Panc1 (cell line): Measurements from ENCODE around the gene FAM217B. TPM values are rescaled to one million over a fixed set of nuclear protein-coding genes. Genes with fewer than 3 reads are reported as not detected.
"Not testable (repeated sequence)": the region's sequence is repeated elsewhere in the genome, so short reads cannot be mapped to it uniquely, and the experiment has no call there.

Source experiments
- ATAC-seq: fragments of 200-7000 bp; cut with Tn5 transposase; 2 replicates; pipeline ENCODE4 v1.9.1; 2020; ENCODE audit warnings: mild to moderate bottlenecking, moderate library complexity
- BruUV-seq: library from RNA; stranded (reverse); fragments of 400-500 nt; replicated peaks from 2 replicates; lab custom pipeline; 2021; lab: Mats Ljungman, UMichigan
- CTCF ChIA-PET: fragments of 300-600 bp; sonication (Branson Sonifier 250); formaldehyde crosslinking; loops from one replicate; lab custom pipeline; 2022; ENCODE audit warnings: antibody characterized with exemption; lab: Charles Lee
- POLR2A ChIA-PET: fragments of 300-600 bp; sonication (Branson Sonifier 250); formaldehyde crosslinking; loops from one replicate; lab custom pipeline; 2022; ENCODE audit warnings: antibody characterized with exemption; lab: Charles Lee
- DNase-seq: peaks from one replicate; pipeline ENCODE4 v3.0.0-alpha.2; 2010; ENCODE audit warnings: low read depth, low spot score
- H3K27ac ChIP-seq: 2 replicates; pipeline ENCODE4 v1.5.1; 2011; ENCODE audit warnings: mild to moderate bottlenecking, low read length, inconsistent platforms
- H3K27me3 ChIP-seq: fragments of 200-500 bp; sonication (Bioruptor generic); 2 replicates; pipeline ENCODE4 v1.6.0; 2014; ENCODE audit warnings: low read length, inconsistent platforms; ENCODE audit not compliant: control insufficient read depth, insufficient read depth
- H3K36me3 ChIP-seq: fragments of 200-500 bp; sonication (Bioruptor generic); 2 replicates; pipeline ENCODE4 v1.5.1; 2014; ENCODE audit warnings: inconsistent platforms, mild to moderate bottlenecking, low read length, moderate library complexity; ENCODE audit not compliant: control insufficient read depth, insufficient read depth
- H3K4me1 ChIP-seq: 2 replicates; pipeline ENCODE4 v1.5.1; 2011; ENCODE audit warnings: inconsistent platforms, mild to moderate bottlenecking, low read length, moderate library complexity; ENCODE audit not compliant: control insufficient read depth, insufficient read depth
- H3K4me3 ChIP-seq, 2 experiments: 2 replicates each; pipeline ENCODE4 v1.5.1; 2011 to 2012; ENCODE audit warnings: low read depth in 2 of 2, low read length in 2 of 2, mild to moderate bottlenecking in 2 of 2, inconsistent platforms in 1 of 2, moderate library complexity in 1 of 2
- H3K9me3 ChIP-seq: fragments of 200-500 bp; sonication (Bioruptor generic); 2 replicates; pipeline ENCODE4 v1.5.1; 2014; ENCODE audit warnings: low read depth, mild to moderate bottlenecking, inconsistent platforms, low read length, moderate library complexity; ENCODE audit not compliant: control insufficient read depth, insufficient read depth
- POLR2AphosphoS5 ChIP-seq: IDR thresholded peaks from 2 replicates; pipeline ENCODE4 v1.6.1; 2012; ENCODE audit warnings: mild to moderate bottlenecking, low read depth, low read length, moderate library complexity
- SIN3A ChIP-seq: IDR thresholded peaks from 2 replicates; pipeline ENCODE4 v1.6.1; 2012; ENCODE audit warnings: low read depth, mild to moderate bottlenecking, low read length, moderate library complexity, borderline replicate concordance; ENCODE audit not compliant: insufficient read depth
- TCF7L2 ChIP-seq: IDR thresholded peaks from 2 replicates; pipeline ENCODE4 v1.6.1; 2011; ENCODE audit warnings: mild to moderate bottlenecking, low read depth, low read length, inconsistent platforms
- in situ Hi-C: cut with HindIII; loops from 2 replicates; pipeline ENCODE4 v1.10.0; 2016; ENCODE audit warnings: low sequenced_read_pairs, low pct_unique_long_range_greater_than_20kb
- intact Hi-C: fragments of 100-400 bp; cut with micrococcal nuclease; formaldehyde crosslinking; loops from one replicate; pipeline ENCODE4 v1.10.0; 2022; ENCODE audit not compliant: unreplicated experiment
- total RNA-seq: library from RNA; stranded (reverse); gene quantifications from one replicate; pipeline ENCODE4 v1.2.1, GENCODE V29; 2021; ENCODE audit not compliant: unreplicated experiment
- TF ChIP-seq, protein P1 (sequence below), 2 experiments: IDR thresholded peaks; 2 replicates each; pipeline ENCODE4 v1.6.1; 2011 to 2012; ENCODE audit warnings: low read depth in 2 of 2, control low read depth in 1 of 2, low read length in 1 of 2, mild to moderate bottlenecking in 1 of 2, moderate library complexity in 1 of 2; ENCODE audit not compliant: insufficient read depth in 1 of 2
- TF ChIP-seq, protein P2 (sequence below): fragments of 450-650 bp; IDR thresholded peaks from 2 replicates; pipeline ENCODE4 v1.5.1; 2017; ENCODE audit warnings: mild to moderate bottlenecking

Gene FAM217B
- total RNA-seq, 1 experiment from 2014 or later: 24.4 TPM

DNA sequence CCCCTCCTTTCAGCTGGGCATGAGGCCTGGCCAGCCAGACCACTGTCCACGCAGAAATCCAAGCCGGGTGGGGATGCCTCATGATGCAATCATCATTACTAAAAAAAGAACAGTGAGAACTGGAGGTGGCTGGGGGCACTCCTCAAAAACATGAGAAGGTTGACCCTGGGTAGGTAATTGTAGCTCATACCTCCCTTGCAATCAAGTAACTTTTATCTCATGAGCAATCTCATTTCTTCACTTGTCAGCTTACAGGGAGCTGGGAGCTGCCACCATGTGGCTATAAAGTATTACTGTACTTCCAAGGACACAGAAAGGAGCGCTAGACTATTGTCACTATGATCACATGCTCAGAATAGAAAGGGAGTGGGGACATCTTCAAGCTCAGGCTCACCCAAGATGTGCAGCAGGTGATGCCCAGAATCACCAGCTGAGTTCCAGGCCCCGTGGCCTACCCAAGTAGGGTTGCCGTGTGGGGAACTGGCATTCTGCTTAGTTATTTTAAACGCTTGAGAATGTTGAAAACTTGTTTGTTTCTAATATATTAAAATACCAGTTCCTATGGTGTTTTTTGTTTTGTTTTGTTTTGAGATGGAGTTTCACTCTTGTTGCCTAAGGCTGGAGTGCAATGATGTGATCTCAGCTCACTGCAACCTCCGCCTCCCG, 15.1 kb downstream of the FAM217B start:
- no peaks in the 10 kb centered on the region for H3K36me3 ChIP-seq
- ChIA-PET CTCF (interaction anchor here (1.1 kb wide), 1 partner anchor 218 kb away, joined by 3 read pairs; no protein-coding TSS in a partner anchor), POLR2A (no interaction called here)
- H3K9me3 ChIP-seq: no peaks in the 10 kb centered on the region
- intact Hi-C loops: no loop called here
- ATAC-seq (peak; percentile 94), DNase-seq (no peak)
- no peak overlapping the region for H3K4me3 ChIP-seq
- no peaks in the 10 kb centered on the region for H3K27me3 ChIP-seq
- H3K4me1 ChIP-seq: no peaks in the 10 kb centered on the region
- in situ Hi-C loops: no loop called here
- H3K27ac ChIP-seq: no peak overlapping the region
- BruUV-seq: no TSS peak
- no peak for TF ChIP-seq POLR2AphosphoS5
- TF ChIP-seq, protein P1, sequence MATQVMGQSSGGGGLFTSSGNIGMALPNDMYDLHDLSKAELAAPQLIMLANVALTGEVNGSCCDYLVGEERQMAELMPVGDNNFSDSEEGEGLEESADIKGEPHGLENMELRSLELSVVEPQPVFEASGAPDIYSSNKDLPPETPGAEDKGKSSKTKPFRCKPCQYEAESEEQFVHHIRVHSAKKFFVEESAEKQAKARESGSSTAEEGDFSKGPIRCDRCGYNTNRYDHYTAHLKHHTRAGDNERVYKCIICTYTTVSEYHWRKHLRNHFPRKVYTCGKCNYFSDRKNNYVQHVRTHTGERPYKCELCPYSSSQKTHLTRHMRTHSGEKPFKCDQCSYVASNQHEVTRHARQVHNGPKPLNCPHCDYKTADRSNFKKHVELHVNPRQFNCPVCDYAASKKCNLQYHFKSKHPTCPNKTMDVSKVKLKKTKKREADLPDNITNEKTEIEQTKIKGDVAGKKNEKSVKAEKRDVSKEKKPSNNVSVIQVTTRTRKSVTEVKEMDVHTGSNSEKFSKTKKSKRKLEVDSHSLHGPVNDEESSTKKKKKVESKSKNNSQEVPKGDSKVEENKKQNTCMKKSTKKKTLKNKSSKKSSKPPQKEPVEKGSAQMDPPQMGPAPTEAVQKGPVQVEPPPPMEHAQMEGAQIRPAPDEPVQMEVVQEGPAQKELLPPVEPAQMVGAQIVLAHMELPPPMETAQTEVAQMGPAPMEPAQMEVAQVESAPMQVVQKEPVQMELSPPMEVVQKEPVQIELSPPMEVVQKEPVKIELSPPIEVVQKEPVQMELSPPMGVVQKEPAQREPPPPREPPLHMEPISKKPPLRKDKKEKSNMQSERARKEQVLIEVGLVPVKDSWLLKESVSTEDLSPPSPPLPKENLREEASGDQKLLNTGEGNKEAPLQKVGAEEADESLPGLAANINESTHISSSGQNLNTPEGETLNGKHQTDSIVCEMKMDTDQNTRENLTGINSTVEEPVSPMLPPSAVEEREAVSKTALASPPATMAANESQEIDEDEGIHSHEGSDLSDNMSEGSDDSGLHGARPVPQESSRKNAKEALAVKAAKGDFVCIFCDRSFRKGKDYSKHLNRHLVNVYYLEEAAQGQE (IDR thresholded peaks at IDR 0.05; ENCODE audit: insufficient read depth in 1 of 2, low read depth in 2 of 2, low read length in 1 of 2): no peak
- TF ChIP-seq, protein P2, sequence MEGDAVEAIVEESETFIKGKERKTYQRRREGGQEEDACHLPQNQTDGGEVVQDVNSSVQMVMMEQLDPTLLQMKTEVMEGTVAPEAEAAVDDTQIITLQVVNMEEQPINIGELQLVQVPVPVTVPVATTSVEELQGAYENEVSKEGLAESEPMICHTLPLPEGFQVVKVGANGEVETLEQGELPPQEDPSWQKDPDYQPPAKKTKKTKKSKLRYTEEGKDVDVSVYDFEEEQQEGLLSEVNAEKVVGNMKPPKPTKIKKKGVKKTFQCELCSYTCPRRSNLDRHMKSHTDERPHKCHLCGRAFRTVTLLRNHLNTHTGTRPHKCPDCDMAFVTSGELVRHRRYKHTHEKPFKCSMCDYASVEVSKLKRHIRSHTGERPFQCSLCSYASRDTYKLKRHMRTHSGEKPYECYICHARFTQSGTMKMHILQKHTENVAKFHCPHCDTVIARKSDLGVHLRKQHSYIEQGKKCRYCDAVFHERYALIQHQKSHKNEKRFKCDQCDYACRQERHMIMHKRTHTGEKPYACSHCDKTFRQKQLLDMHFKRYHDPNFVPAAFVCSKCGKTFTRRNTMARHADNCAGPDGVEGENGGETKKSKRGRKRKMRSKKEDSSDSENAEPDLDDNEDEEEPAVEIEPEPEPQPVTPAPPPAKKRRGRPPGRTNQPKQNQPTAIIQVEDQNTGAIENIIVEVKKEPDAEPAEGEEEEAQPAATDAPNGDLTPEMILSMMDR: peak; percentile 72

DNA sequence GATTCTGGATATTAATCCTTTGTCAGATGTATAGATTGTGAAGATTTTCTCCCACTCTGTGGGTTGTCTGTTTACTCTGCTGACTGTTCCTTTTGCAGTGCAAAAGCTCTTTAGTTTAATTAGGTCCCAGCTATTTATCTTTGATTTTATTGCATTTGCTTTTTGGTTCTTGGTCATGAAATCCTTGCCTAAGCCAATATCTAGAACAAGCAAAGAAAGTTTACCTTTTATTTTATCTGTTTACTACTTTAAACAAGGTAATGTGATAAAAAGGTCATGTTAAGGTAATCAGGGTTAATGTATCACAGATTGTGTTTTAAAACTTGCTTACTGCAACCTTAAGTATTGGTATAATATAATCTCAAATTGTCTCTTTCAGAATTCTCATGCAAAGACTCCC, 17.4 kb downstream of the FAM217B start:
- CTCF ChIA-PET, intact Hi-C loops: not testable (repeated sequence)

DNA sequence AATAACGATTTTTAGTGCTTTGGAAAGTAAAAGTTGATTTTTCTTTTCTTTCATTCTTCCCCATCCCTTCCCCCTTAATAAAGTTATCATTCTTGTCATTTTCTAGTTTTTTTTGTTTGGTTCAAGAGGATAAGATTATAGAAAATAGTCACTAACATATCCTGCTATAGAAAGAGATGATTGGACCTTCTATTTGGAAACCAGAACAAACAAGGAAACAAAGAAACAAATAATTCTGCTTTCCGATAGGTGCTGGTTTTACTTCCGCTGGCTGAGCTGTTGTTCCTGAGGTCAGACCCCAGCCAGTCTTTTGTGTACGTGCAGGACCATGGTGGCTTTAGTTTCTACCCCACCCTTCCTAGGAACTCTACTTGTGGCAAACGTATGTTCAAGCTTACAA, 17.9 kb downstream of the FAM217B start, which contains the start of gene CDH26:
Gene CDH26 (plus strand): TSS at position 301 of the 400 bp plus-strand sequence. CDS start 304 bp downstream, outside the sequence.
- Histone ChIP-seq H3K4me3 (no peak within 1 kb of the TSS), H3K4me1 (no peaks in the 10 kb centered on the region), H3K9me3 (no peaks in the 10 kb centered on the region), H3K27me3 (no peaks in the 10 kb centered on the region), H3K27ac (no peak within 1 kb of the TSS), H3K36me3 (no peaks in the 10 kb centered on the region)
- ChIA-PET CTCF (no interaction called here), POLR2A (no interaction called here)
- no TSS peak for BruUV-seq
- intact Hi-C loops: no loop called here
- in situ Hi-C loops: no loop called here
- DNase-seq (no peak), ATAC-seq (no peak)
- TF ChIP-seq SIN3A (no peak), TCF7L2 (no peak), POLR2AphosphoS5 (no peak)
- TF ChIP-seq, protein P2: no peak

More for the DNA sequence above, 17.4 kb downstream of the FAM217B start:
- BruUV-seq, ATAC-seq, H3K27ac ChIP-seq, H3K4me1 ChIP-seq, POLR2A ChIA-PET, H3K27me3 ChIP-seq, H3K4me3 ChIP-seq, in situ Hi-C loops, H3K9me3 ChIP-seq, DNase-seq, H3K36me3 ChIP-seq: not testable (repeated sequence)
